HCT116 (cell line): Measurements from ENCODE around the gene THSD4. TPM values are rescaled to one million over a fixed set of nuclear protein-coding genes. Genes with fewer than 3 reads are reported as not detected.

Experiments used
- ATAC-seq: fragments of 200-7000 bp; cut with Tn5 transposase; 2 replicates; pipeline ENCODE4 v1.9.1; 2020; ENCODE audit warnings: mild to moderate bottlenecking, moderate library complexity
- BruUV-seq: library from RNA; stranded (reverse); fragments of 400-500 nt; replicated peaks from 2 replicates; lab custom pipeline; 2021; lab: Mats Ljungman, UMichigan
- CTCF ChIA-PET: fragments of 300-600 bp; sonication (Branson Sonifier 250); formaldehyde crosslinking; loops from one replicate; lab custom pipeline; 2021; ENCODE audit warnings: antibody characterized with exemption; lab: Charles Lee
- POLR2A ChIA-PET: fragments of 300-600, 350-600 bp; sonication (Branson Sonifier 250); formaldehyde crosslinking; loops from one replicate; lab custom pipeline; 2021; ENCODE audit warnings: antibody characterized with exemption; lab: Charles Lee
- RAD21 ChIA-PET, 2 experiments: fragments of 300-600 bp; sonication (Branson Sonifier 250); formaldehyde crosslinking; loops; one replicate each; lab custom pipeline; 2023; ENCODE audit warnings: low total read pairs in 2 of 2; ENCODE audit not compliant: uncharacterized antibody in 2 of 2, unreplicated experiment in 2 of 2, low non-redundant PET in 1 of 2; lab: Charles Lee
- DNase-seq: peaks from one replicate; pipeline ENCODE4 v3.0.0-alpha.2; 2010; ENCODE audit warnings: low read depth, low spot score
- H2AFZ ChIP-seq: fragments of 200-600 bp; shearing (Covaris generic), sonication (generic); 2 replicates; pipeline ENCODE4 v1.6.1; 2017; ENCODE audit warnings: low read depth, mixed run types, mixed read lengths, antibody characterized with exemption, low read length; ENCODE audit not compliant: poor library complexity, severe bottlenecking
- H3K27ac ChIP-seq: 2 replicates; pipeline ENCODE4 v1.5.1; 2012; ENCODE audit warnings: low read depth, low read length
- H3K27me3 ChIP-seq: fragments of 200-600 bp; sonication (generic); 2 replicates; pipeline ENCODE4 v1.6.1; 2016; ENCODE audit warnings: mixed run types, low read length, mixed read lengths; ENCODE audit not compliant: insufficient read depth
- H3K36me3 ChIP-seq, 2 experiments: fragments of 200-500 bp in 1 of 2; fragments of 200-600 bp in 1 of 2; sonication (Bioruptor generic) in 1 of 2; sonication (generic) in 1 of 2; 2 replicates each; pipeline versions ENCODE4 v1.5.1 to v1.6.1; 2014 to 2016; ENCODE audit warnings: low read length in 2 of 2, inconsistent platforms in 1 of 2, mixed read lengths in 1 of 2, mixed run types in 1 of 2; ENCODE audit not compliant: insufficient read depth in 2 of 2, control insufficient read depth in 1 of 2
- H3K4me1 ChIP-seq, 2 experiments: fragments of 200-600 bp in 1 of 2; sonication (generic) in 1 of 2; 2 replicates each; pipeline versions ENCODE4 v1.5.1 to v1.6.1; 2012 to 2017; ENCODE audit warnings: low read length in 2 of 2, inconsistent platforms in 1 of 2, mild to moderate bottlenecking in 1 of 2, mixed read lengths in 1 of 2, mixed run types in 1 of 2, moderate library complexity in 1 of 2; ENCODE audit not compliant: insufficient read depth in 2 of 2, control insufficient read depth in 1 of 2
- H3K4me2 ChIP-seq: fragments of 200-600 bp; sonication (generic); 2 replicates; pipeline ENCODE4 v1.6.1; 2017; ENCODE audit warnings: mixed run types, low read length, mixed read lengths
- H3K4me3 ChIP-seq, 2 experiments: fragments of 200-600 bp in 1 of 2; sonication (generic) in 1 of 2; replicated peaks in 1 of 2; 2 replicates each; pipeline ENCODE4 v1.5.1; 2011 to 2016; ENCODE audit warnings: low read length in 2 of 2, control low read depth in 1 of 2, low read depth in 1 of 2, mild to moderate bottlenecking in 1 of 2, mixed read lengths in 1 of 2, mixed run types in 1 of 2
- H3K79me2 ChIP-seq: fragments of 200-600 bp; sonication (generic); 2 replicates; pipeline ENCODE4 v1.6.1; 2017; ENCODE audit warnings: mild to moderate bottlenecking, mixed run types, low read length, moderate library complexity, mixed read lengths; ENCODE audit not compliant: insufficient read depth
- H3K9ac ChIP-seq: fragments of 200-600 bp; sonication (generic); 2 replicates; pipeline ENCODE4 v1.6.1; 2016; ENCODE audit warnings: low read length, mixed read lengths
- H3K9me2 ChIP-seq: fragments of 200-600 bp; sonication (generic), shearing (Covaris generic); 2 replicates; pipeline ENCODE4 v1.6.1; 2017; ENCODE audit warnings: mixed run types, mild to moderate bottlenecking, moderate library complexity; ENCODE audit not compliant: insufficient read depth
- H3K9me3 ChIP-seq, 2 experiments: fragments of 200-500 bp in 1 of 2; fragments of 200-600 bp in 1 of 2; sonication (Bioruptor generic) in 1 of 2; sonication (generic) in 1 of 2; 2 replicates each; pipeline ENCODE4 v1.6.1; 2014 to 2017; ENCODE audit warnings: low read length in 2 of 2, mixed read lengths in 2 of 2, inconsistent platforms in 1 of 2, low read depth in 1 of 2, mild to moderate bottlenecking in 1 of 2, mixed run types in 1 of 2, moderate library complexity in 1 of 2; ENCODE audit not compliant: control insufficient read depth in 1 of 2, insufficient read depth in 1 of 2
- H4K20me1 ChIP-seq: fragments of 200-600 bp; sonication (generic), shearing (Covaris generic); 2 replicates; pipeline ENCODE4 v1.6.1; 2017; ENCODE audit warnings: mixed run types, mild to moderate bottlenecking, moderate library complexity; ENCODE audit not compliant: insufficient read depth
- ATF3 ChIP-seq: IDR thresholded peaks from 2 replicates; pipeline ENCODE4 v1.6.1; 2012
- CBX3 ChIP-seq: IDR thresholded peaks from 2 replicates; pipeline ENCODE4 v1.6.1; 2012; ENCODE audit warnings: low read depth
- ELF1 ChIP-seq: IDR thresholded peaks from 2 replicates; pipeline ENCODE4 v1.6.1; 2012; ENCODE audit warnings: low read depth, borderline replicate concordance
- EZH2 ChIP-seq: fragments of 200-600 bp; sonication (generic); IDR thresholded peaks from 2 replicates; pipeline ENCODE4 v1.6.1; 2017; ENCODE audit warnings: antibody characterized with exemption, mixed run types
- FOSL1 ChIP-seq: IDR thresholded peaks from 2 replicates; pipeline ENCODE4 v1.6.1; 2012; ENCODE audit warnings: low read depth
- JUND ChIP-seq: IDR thresholded peaks from 2 replicates; pipeline ENCODE4 v1.6.1; 2012
- MAX ChIP-seq: IDR thresholded peaks from 2 replicates; pipeline ENCODE4 v1.6.1; 2012
- POLR2A ChIP-seq: IDR thresholded peaks from 2 replicates; pipeline ENCODE4 v1.7.0; 2011; ENCODE audit warnings: borderline replicate concordance; ENCODE audit not compliant: insufficient read depth, insufficient read length; ENCODE audit errors: extremely low read depth
- POLR2AphosphoS5 ChIP-seq: IDR thresholded peaks from 2 replicates; pipeline ENCODE4 v1.6.1; 2011; ENCODE audit warnings: mild to moderate bottlenecking, low read depth, low read length, moderate library complexity
- RAD21 ChIP-seq: IDR thresholded peaks from 2 replicates; pipeline ENCODE4 v1.6.1; 2012; ENCODE audit warnings: low read depth, mild to moderate bottlenecking
- SP1 ChIP-seq: IDR thresholded peaks from 2 replicates; pipeline ENCODE4 v1.6.1; 2012; ENCODE audit warnings: low read depth
- SRF ChIP-seq: IDR thresholded peaks from 2 replicates; pipeline ENCODE4 v1.6.1; 2012; ENCODE audit warnings: low read depth
- TCF7L2 ChIP-seq: IDR thresholded peaks from 2 replicates; pipeline ENCODE4 v1.7.0; 2011; ENCODE audit warnings: borderline replicate concordance, inconsistent platforms; ENCODE audit not compliant: insufficient read depth, insufficient read length; ENCODE audit errors: extremely low read depth
- YY1 ChIP-seq: IDR thresholded peaks from 2 replicates; pipeline ENCODE4 v1.6.1; 2011; ENCODE audit warnings: low read length, low read depth, moderate library complexity, mild to moderate bottlenecking; ENCODE audit not compliant: insufficient replicate concordance; ENCODE audit errors: extremely low read depth
- ZBTB33 ChIP-seq: IDR thresholded peaks from 2 replicates; pipeline ENCODE4 v1.6.1; 2011; ENCODE audit warnings: mild to moderate bottlenecking, low read length, moderate library complexity; ENCODE audit not compliant: insufficient replicate concordance; ENCODE audit errors: extremely low read depth
- ZNF274 ChIP-seq: fragments of 200-500 bp; sonication (Bioruptor generic); IDR thresholded peaks from 2 replicates; pipeline ENCODE4 v1.6.1; 2014; ENCODE audit warnings: mild to moderate bottlenecking, low read depth, low read length, inconsistent platforms
- intact Hi-C: fragments of 100-400 bp; cut with micrococcal nuclease; formaldehyde crosslinking; loops from 2 replicates; pipeline ENCODE4 v1.10.0; 2022
- total RNA-seq: library from RNA; stranded (reverse); gene quantifications from one replicate; pipeline ENCODE4 v1.2.1, GENCODE V29; 2021; ENCODE audit not compliant: unreplicated experiment
- TF ChIP-seq, protein P1 (sequence below): IDR thresholded peaks from 2 replicates; pipeline ENCODE4 v1.6.1; 2012; ENCODE audit warnings: low read depth
- TF ChIP-seq, protein P2 (sequence below), 3 experiments: fragments of 200-600 bp in 1 of 3; sonication (generic) in 1 of 3; IDR thresholded peaks in 2 of 3; conservative IDR thresholded peaks in 1 of 3; 2 replicates each; pipeline ENCODE4 v1.5.1; 2012 to 2017; ENCODE audit warnings: low read depth in 2 of 3, low read length in 2 of 3, antibody characterized with exemption in 1 of 3, borderline replicate concordance in 1 of 3, control low read depth in 1 of 3, mild to moderate bottlenecking in 1 of 3, mixed read lengths in 1 of 3, mixed run types in 1 of 3, moderate library complexity in 1 of 3; ENCODE audit not compliant: insufficient read depth in 1 of 3

Gene THSD4
- total RNA-seq, 1 experiment from 2014 or later = 30.5 TPM

GRCh38 chr15:71294911-71295602 is 179.8 kb downstream of the THSD4 start:
- Histone ChIP-seq H4K20me1 (no peaks in the 10 kb centered on the region), H3K4me2 (peak overlapping the region; percentile 79), H3K9me2 (no peaks in the 10 kb centered on the region), H3K9me3 (no peaks in the 10 kb centered on the region), H3K36me3 (no peaks in the 10 kb centered on the region), H3K4me3 (peak overlapping the region; percentile 1 to 51), H2AFZ (no peak overlapping the region), H3K9ac (peak overlapping the region; percentile 61), H3K79me2 (no peaks in the 10 kb centered on the region), H3K27ac (peak overlapping the region; percentile 97), H3K27me3 (no peaks in the 10 kb centered on the region), H3K4me1 (peaks cover 49 to 65% of the 10 kb centered on the region in 2 experiments)
- RAD21 ChIA-PET = interaction anchor here in 1 of 2 experiments (0.6 kb wide), 1 partner anchor 19 kb away, joined by 3 read pairs; no protein-coding TSS in a partner anchor
- intact Hi-C loops = loop anchor here (2.0 to 10.0 kb wide), 6 partner anchors 98 to 930 kb away; no protein-coding TSS in a partner anchor
- BruUV-seq = TSS peak; percentile 81
- CTCF ChIA-PET = interaction anchor here (2.1 kb wide), 1 partner anchor 146 kb away, joined by 7 read pairs; no protein-coding TSS in a partner anchor
- peak; percentile 83 for ATAC-seq
- POLR2A ChIA-PET = interaction anchor here (0.6 to 1.4 kb wide), 5 partner anchors 9 to 247 kb away, joined by 3 to 5 read pairs (median 4); no protein-coding TSS in a partner anchor
- peak; percentile 100 for DNase-seq
- TF ChIP-seq ZNF274 (no peak), ZBTB33 (peak; percentile 15), YY1 (no peak), SRF (peak; percentile 99), JUND (peak; percentile 95), POLR2AphosphoS5 (peak; percentile 39), MAX (no peak; the same call in 1 of the 2 replicates), ATF3 (peak; percentile 63), POLR2A (no peak), SP1 (peak; percentile 95), RAD21 (peak; percentile 39; the same call in 1 of the 2 replicates), TCF7L2 (peak; percentile 88), ELF1 (peak; percentile 30; the same call in 1 of the 2 replicates), CBX3 (peak; percentile 38), EZH2 (no peak), FOSL1 (peak; percentile 97)
- TF ChIP-seq, protein P1, sequence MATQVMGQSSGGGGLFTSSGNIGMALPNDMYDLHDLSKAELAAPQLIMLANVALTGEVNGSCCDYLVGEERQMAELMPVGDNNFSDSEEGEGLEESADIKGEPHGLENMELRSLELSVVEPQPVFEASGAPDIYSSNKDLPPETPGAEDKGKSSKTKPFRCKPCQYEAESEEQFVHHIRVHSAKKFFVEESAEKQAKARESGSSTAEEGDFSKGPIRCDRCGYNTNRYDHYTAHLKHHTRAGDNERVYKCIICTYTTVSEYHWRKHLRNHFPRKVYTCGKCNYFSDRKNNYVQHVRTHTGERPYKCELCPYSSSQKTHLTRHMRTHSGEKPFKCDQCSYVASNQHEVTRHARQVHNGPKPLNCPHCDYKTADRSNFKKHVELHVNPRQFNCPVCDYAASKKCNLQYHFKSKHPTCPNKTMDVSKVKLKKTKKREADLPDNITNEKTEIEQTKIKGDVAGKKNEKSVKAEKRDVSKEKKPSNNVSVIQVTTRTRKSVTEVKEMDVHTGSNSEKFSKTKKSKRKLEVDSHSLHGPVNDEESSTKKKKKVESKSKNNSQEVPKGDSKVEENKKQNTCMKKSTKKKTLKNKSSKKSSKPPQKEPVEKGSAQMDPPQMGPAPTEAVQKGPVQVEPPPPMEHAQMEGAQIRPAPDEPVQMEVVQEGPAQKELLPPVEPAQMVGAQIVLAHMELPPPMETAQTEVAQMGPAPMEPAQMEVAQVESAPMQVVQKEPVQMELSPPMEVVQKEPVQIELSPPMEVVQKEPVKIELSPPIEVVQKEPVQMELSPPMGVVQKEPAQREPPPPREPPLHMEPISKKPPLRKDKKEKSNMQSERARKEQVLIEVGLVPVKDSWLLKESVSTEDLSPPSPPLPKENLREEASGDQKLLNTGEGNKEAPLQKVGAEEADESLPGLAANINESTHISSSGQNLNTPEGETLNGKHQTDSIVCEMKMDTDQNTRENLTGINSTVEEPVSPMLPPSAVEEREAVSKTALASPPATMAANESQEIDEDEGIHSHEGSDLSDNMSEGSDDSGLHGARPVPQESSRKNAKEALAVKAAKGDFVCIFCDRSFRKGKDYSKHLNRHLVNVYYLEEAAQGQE = no peak
- TF ChIP-seq, protein P2, sequence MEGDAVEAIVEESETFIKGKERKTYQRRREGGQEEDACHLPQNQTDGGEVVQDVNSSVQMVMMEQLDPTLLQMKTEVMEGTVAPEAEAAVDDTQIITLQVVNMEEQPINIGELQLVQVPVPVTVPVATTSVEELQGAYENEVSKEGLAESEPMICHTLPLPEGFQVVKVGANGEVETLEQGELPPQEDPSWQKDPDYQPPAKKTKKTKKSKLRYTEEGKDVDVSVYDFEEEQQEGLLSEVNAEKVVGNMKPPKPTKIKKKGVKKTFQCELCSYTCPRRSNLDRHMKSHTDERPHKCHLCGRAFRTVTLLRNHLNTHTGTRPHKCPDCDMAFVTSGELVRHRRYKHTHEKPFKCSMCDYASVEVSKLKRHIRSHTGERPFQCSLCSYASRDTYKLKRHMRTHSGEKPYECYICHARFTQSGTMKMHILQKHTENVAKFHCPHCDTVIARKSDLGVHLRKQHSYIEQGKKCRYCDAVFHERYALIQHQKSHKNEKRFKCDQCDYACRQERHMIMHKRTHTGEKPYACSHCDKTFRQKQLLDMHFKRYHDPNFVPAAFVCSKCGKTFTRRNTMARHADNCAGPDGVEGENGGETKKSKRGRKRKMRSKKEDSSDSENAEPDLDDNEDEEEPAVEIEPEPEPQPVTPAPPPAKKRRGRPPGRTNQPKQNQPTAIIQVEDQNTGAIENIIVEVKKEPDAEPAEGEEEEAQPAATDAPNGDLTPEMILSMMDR (IDR thresholded peaks at IDR 0.05 in 2 of 3, conservative IDR thresholded peaks at IDR 0.05 in 1 of 3; ENCODE audit: borderline replicate concordance in 1 of 3, insufficient read depth in 1 of 3, low read depth in 2 of 3, low read length in 2 of 3) = no peak
